Measurements from ENCODE around the gene COA5. TPM values are rescaled to one million over a fixed set of nuclear protein-coding genes. Genes with fewer than 3 reads are reported as not detected.

The COA5 gene
- total RNA-seq, 1 donor from 2014 or later: 26.6 TPM

- intact Hi-C loops (cut with DNase I): no loop called here
- no peak overlapping the region for H3K27ac ChIP-seq
- no peak for TF ChIP-seq CTCF (IDR thresholded peaks at IDR 0.05)
- H3K4me1 ChIP-seq: peaks cover 5% of the 10 kb centered on the region
- no peaks in the 10 kb centered on the region for H3K27me3 ChIP-seq
- ATAC-seq (no peak), DNase-seq (no peak)
- H3K36me3 ChIP-seq: peaks cover 77% of the 10 kb centered on the region
- no peak overlapping the region for H3K4me3 ChIP-seq
- no peaks in the 10 kb centered on the region for H3K9me3 ChIP-seq
These were observed 51.8 kb downstream of the COA5 start for GRCh38 chr2:98556344-98557033.

- Histone ChIP-seq H3K36me3 (peaks cover 77% of the 10 kb centered on the region), H3K27me3 (no peaks in the 10 kb centered on the region), H3K4me3 (no peak overlapping the region), H3K9me3 (no peaks in the 10 kb centered on the region), H3K27ac (no peak overlapping the region), H3K4me1 (peaks cover 5% of the 10 kb centered on the region)
- intact Hi-C loops (cut with DNase I): no loop called here
- no peak for TF ChIP-seq CTCF (IDR thresholded peaks at IDR 0.05)
- ATAC-seq (no peak), DNase-seq (no peak)
These were observed 52.6 kb downstream of the COA5 start for GRCh38 chr2:98555696-98556095.

- no peak for DNase-seq
- no peak for ATAC-seq
- no peak for TF ChIP-seq CTCF (IDR thresholded peaks at IDR 0.05)
- Histone ChIP-seq H3K36me3 (peaks cover 79% of the 10 kb centered on the region), H3K27me3 (no peaks in the 10 kb centered on the region), H3K4me1 (peaks cover 1% of the 10 kb centered on the region), H3K4me3 (no peak overlapping the region), H3K27ac (no peak overlapping the region), H3K9me3 (no peaks in the 10 kb centered on the region)
- intact Hi-C loops (cut with DNase I): no loop called here
These were observed 54.0 kb downstream of the COA5 start for GRCh38 chr2:98554116-98554861.

- no peaks in the 10 kb centered on the region for H3K4me1 ChIP-seq
- H3K9me3 ChIP-seq: no peaks in the 10 kb centered on the region
- H3K36me3 ChIP-seq: peaks cover 79% of the 10 kb centered on the region
- H3K27ac ChIP-seq: no peak overlapping the region
- no peak for TF ChIP-seq CTCF (IDR thresholded peaks at IDR 0.05)
- H3K4me3 ChIP-seq: no peak overlapping the region
- intact Hi-C loops (cut with DNase I): no loop called here
- no peaks in the 10 kb centered on the region for H3K27me3 ChIP-seq
- no peak for ATAC-seq
- no peak for DNase-seq
These were observed 55.7 kb downstream of the COA5 start for GRCh38 chr2:98552499-98553179.

GRCh38 chr2:98551316-98551715 is 57.0 kb downstream of the COA5 start:
- Histone ChIP-seq H3K27me3 (no peaks in the 10 kb centered on the region), H3K4me3 (no peak overlapping the region), H3K36me3 (peaks cover 84% of the 10 kb centered on the region), H3K4me1 (no peaks in the 10 kb centered on the region), H3K27ac (no peak overlapping the region), H3K9me3 (no peaks in the 10 kb centered on the region)
- DNase-seq: no peak
- intact Hi-C loops (cut with DNase I): no loop called here
- no peak for TF ChIP-seq CTCF (IDR thresholded peaks at IDR 0.05)
- ATAC-seq: no peak
